H1 (cell line): Measurements from ENCODE around the gene PRMT3. TPM values are rescaled to one million over a fixed set of nuclear protein-coding genes. Genes with fewer than 3 reads are reported as not detected.

ENCODE experiments used
- CTCF ChIA-PET: fragments of 300-600 bp; sonication (Branson Sonifier 250); formaldehyde crosslinking; loops from one replicate; lab custom pipeline; 2021; ENCODE audit not compliant: partially characterized antibody; lab: Charles Lee
- POLR2A ChIA-PET: fragments of 300-600 bp; sonication (Branson Sonifier 250); formaldehyde crosslinking; loops from one replicate; lab custom pipeline; 2021; ENCODE audit warnings: inconsistent platforms; ENCODE audit not compliant: partially characterized antibody; lab: Charles Lee
- DNase-seq, 2 experiments: peaks; one replicate each; pipeline versions ENCODE4 v3.0.0 to v3.0.0-alpha.2; 2010 to 2022; ENCODE audit warnings: low spot score in 2 of 2, low read depth in 1 of 2, mixed read lengths in 1 of 2
- FAIRE-seq: peaks from 2 replicates; lab custom pipeline; 2011; peaks lifted over from hg19 to GRCh38; lab: Jason Lieb, UNC
- H2AFZ ChIP-seq: 2 replicates; pipeline ENCODE4 v1.8.1; 2012; ENCODE audit warnings: low read length, inconsistent platforms
- H2AK5ac ChIP-seq: 2 replicates; pipeline ENCODE4 v1.6.1; 2013; ENCODE audit warnings: low read depth, low read length
- H2BK120ac ChIP-seq: replicated peaks from 2 replicates; pipeline ENCODE3; 2013; ENCODE audit warnings: low read depth, low read length, inconsistent platforms
- H2BK12ac ChIP-seq: 2 replicates; pipeline ENCODE4 v1.6.1; 2013; ENCODE audit warnings: low read depth, low read length
- H2BK15ac ChIP-seq: 2 replicates; pipeline ENCODE4 v1.6.1; 2013; ENCODE audit warnings: low read length
- H2BK20ac ChIP-seq: 2 replicates; pipeline ENCODE4 v1.6.1; 2013; ENCODE audit warnings: low read length
- H2BK5ac ChIP-seq: 2 replicates; pipeline ENCODE4 v1.6.1; 2013; ENCODE audit warnings: low read depth, low read length
- H3K14ac ChIP-seq: 2 replicates; pipeline ENCODE4 v1.6.1; 2013; ENCODE audit warnings: inconsistent platforms; ENCODE audit not compliant: insufficient read length
- H3K18ac ChIP-seq: 2 replicates; pipeline ENCODE4 v1.6.1; 2013; ENCODE audit warnings: low read length; ENCODE audit errors: extremely low read depth
- H3K23ac ChIP-seq: 2 replicates; pipeline ENCODE4 v1.6.1; 2013; ENCODE audit warnings: inconsistent platforms; ENCODE audit not compliant: insufficient read length
- H3K23me2 ChIP-seq: 2 replicates; pipeline ENCODE4 v1.6.1; 2013; ENCODE audit warnings: low read depth, low read length
- H3K27ac ChIP-seq: 2 replicates; pipeline ENCODE4 v1.6.1; 2011; ENCODE audit warnings: low read depth, low read length, inconsistent platforms
- H3K27me3 ChIP-seq, 4 experiments: replicated peaks in 1 of 4; 1 replicate in 1 of 4; 2 replicates in 3 of 4; pipeline versions ENCODE4 v1.6.1 to v1.8.1; 2011 to 2013; ENCODE audit warnings: low read length in 3 of 4, mild to moderate bottlenecking in 3 of 4, inconsistent platforms in 2 of 4, mixed read lengths in 2 of 4, moderate library complexity in 1 of 4; ENCODE audit not compliant: control insufficient read depth in 3 of 4, insufficient read depth in 3 of 4; ENCODE audit errors: extremely low read depth in 1 of 4
- H3K36me3 ChIP-seq, 4 experiments: 2 replicates each; pipeline versions ENCODE4 v1.6.1 to v1.8.1; 2011 to 2013; ENCODE audit warnings: mild to moderate bottlenecking in 4 of 4, low read length in 3 of 4, moderate library complexity in 2 of 4, control low read depth in 1 of 4, inconsistent platforms in 1 of 4; ENCODE audit not compliant: insufficient read depth in 4 of 4, control insufficient read depth in 2 of 4
- H3K4ac ChIP-seq: replicated peaks from 2 replicates; pipeline ENCODE3; 2013; ENCODE audit warnings: low read length, low read depth, mixed read lengths, inconsistent platforms; ENCODE audit not compliant: insufficient read length
- H3K4me1 ChIP-seq, 4 experiments: replicated peaks in 1 of 4; 1 replicate in 1 of 4; 2 replicates in 3 of 4; pipeline versions ENCODE4 v1.6.1 to v1.8.1; 2011 to 2013; ENCODE audit warnings: low read length in 3 of 4, inconsistent platforms in 2 of 4, mixed read lengths in 1 of 4; ENCODE audit not compliant: insufficient read depth in 4 of 4, control insufficient read depth in 3 of 4
- H3K4me2 ChIP-seq, 2 experiments: 2 replicates each; pipeline versions ENCODE4 v1.6.1 to v1.8.1; 2011 to 2013; ENCODE audit warnings: low read depth in 2 of 2, low read length in 2 of 2, control low read depth in 1 of 2, inconsistent platforms in 1 of 2, mild to moderate bottlenecking in 1 of 2; ENCODE audit not compliant: insufficient read depth in 1 of 2
- H3K4me3 ChIP-seq, 4 experiments: fragments of 200-600, 300-600 bp in 1 of 4; sonication (generic), shearing (Covaris generic), sonication (Bioruptor Twin) in 1 of 4; 2 replicates each; pipeline versions ENCODE4 v1.5.1 to v1.8.1; 2011 to 2016; ENCODE audit warnings: low read length in 4 of 4, low read depth in 3 of 4, control low read depth in 2 of 4, inconsistent platforms in 2 of 4, mild to moderate bottlenecking in 2 of 4, mixed read lengths in 1 of 4, moderate library complexity in 1 of 4; ENCODE audit not compliant: insufficient read depth in 2 of 4; ENCODE audit errors: extremely low read depth in 1 of 4
- H3K56ac ChIP-seq: replicated peaks from 2 replicates; pipeline ENCODE3; 2013; ENCODE audit warnings: low read depth, mild to moderate bottlenecking, mixed read lengths, low read length, inconsistent platforms; ENCODE audit not compliant: insufficient read length
- H3K79me1 ChIP-seq: 2 replicates; pipeline ENCODE4 v1.6.1; 2013; ENCODE audit warnings: low read depth, low read length, control low read depth
- H3K79me2 ChIP-seq, 2 experiments: 2 replicates each; pipeline versions ENCODE4 v1.6.1 to v1.8.1; 2012 to 2013; ENCODE audit warnings: low read length in 2 of 2, mild to moderate bottlenecking in 2 of 2, inconsistent platforms in 1 of 2; ENCODE audit not compliant: insufficient read depth in 2 of 2, control insufficient read depth in 1 of 2
- H3K9ac ChIP-seq, 4 experiments: replicated peaks in 1 of 4; 1 replicate in 1 of 4; 2 replicates in 3 of 4; pipeline versions ENCODE4 v1.6.1 to v1.8.1; 2011 to 2013; ENCODE audit warnings: low read depth in 3 of 4, low read length in 3 of 4, control low read depth in 2 of 4, mild to moderate bottlenecking in 2 of 4, moderate library complexity in 2 of 4, inconsistent platforms in 1 of 4; ENCODE audit errors: extremely low read depth in 1 of 4
- H3K9me3 ChIP-seq, 2 experiments: 2 replicates each; pipeline versions ENCODE4 v1.6.1 to v1.8.1; 2012 to 2013; ENCODE audit warnings: mild to moderate bottlenecking in 2 of 2, moderate library complexity in 2 of 2, control low read depth in 1 of 2, inconsistent platforms in 1 of 2, low read depth in 1 of 2, low read length in 1 of 2, mixed read lengths in 1 of 2; ENCODE audit not compliant: insufficient read depth in 2 of 2
- H4K20me1 ChIP-seq, 2 experiments: replicated peaks in 1 of 2; 2 replicates each; pipeline versions ENCODE3 to v1.8.1; 2011 to 2013; ENCODE audit warnings: inconsistent platforms in 2 of 2, low read length in 2 of 2, mild to moderate bottlenecking in 1 of 2; ENCODE audit not compliant: insufficient read depth in 2 of 2, control insufficient read depth in 1 of 2
- H4K5ac ChIP-seq: 2 replicates; pipeline ENCODE4 v1.6.1; 2013; ENCODE audit warnings: low read length, low read depth, mixed read lengths, inconsistent platforms; ENCODE audit not compliant: insufficient read length
- H4K8ac ChIP-seq: 2 replicates; pipeline ENCODE4 v1.8.0; 2013; ENCODE audit warnings: mild to moderate bottlenecking, moderate library complexity, low read length, inconsistent platforms; ENCODE audit not compliant: insufficient read depth; ENCODE audit errors: extremely low read depth
- H4K91ac ChIP-seq: replicated peaks from 2 replicates; pipeline ENCODE3; 2013; ENCODE audit warnings: low read length, mixed read lengths, inconsistent platforms; ENCODE audit not compliant: insufficient read length
- BACH1 ChIP-seq: IDR thresholded peaks from 2 replicates; pipeline ENCODE4 v1.6.1; 2012; ENCODE audit warnings: low read length, improper control_type of control experiment
- TCF12 ChIP-seq: IDR thresholded peaks from 2 replicates; pipeline ENCODE4 v1.6.1; 2011; ENCODE audit warnings: low read depth, mild to moderate bottlenecking, low read length
- polyA plus RNA-seq, 7 experiments: library from polyadenylated mRNA; depleted of rRNA in 3 of 7; stranded (reverse) in 5 of 7; unstranded in 2 of 7; fragments of >200 nt in 5 of 7; fragments of 200-250 nt in 2 of 7; gene quantifications; 1 replicate in 5 of 7; 2 replicates in 1 of 7; 4 replicates in 1 of 7; pipeline versions ENCODE4 v1.2.1 to v1.2.3, GENCODE V29; 2011 to 2013; ENCODE audit warnings: missing spikeins in 2 of 7, mixed read lengths in 2 of 7
- total RNA-seq: library from RNA; stranded (reverse); fragmentation: NEBNext Ultra II Directional; extraction: Animal tissue kit (Norgen Biotek cat#: 25700); gene quantifications from 2 replicates; pipeline ENCODE4 v1.2.1, GENCODE V29; 2021

Gene PRMT3
- total and polyA plus RNA-seq, 2 of the 8 experiments (the other 6 are each of a cell fraction or from before 2014, with no cell fraction given), result 11.2 to 26.5 TPM

DNA sequence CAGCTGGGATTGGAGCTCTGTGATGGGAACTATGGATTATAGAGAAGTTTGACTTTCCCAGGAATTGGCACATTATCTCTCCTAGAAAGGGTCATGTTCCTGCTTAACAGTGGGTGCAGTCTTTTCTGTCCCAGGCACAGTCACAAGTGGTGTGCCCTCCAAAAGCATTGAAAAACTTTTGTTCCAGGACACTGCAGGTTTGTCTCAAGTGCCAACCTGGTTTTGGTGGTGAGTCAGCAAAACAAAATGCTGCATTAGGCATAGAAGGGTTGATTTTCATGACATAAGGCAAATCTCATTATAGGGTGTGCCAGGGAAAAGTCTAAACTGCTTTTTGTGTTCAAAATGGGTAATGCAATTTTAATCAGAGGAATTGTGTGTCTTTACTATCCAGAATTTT lies 19.1 kb upstream of the PRMT3 start:
- H3K14ac ChIP-seq, result no peak overlapping the region
- H4K91ac ChIP-seq, result no peak overlapping the region
- no peak overlapping the region for H3K23ac ChIP-seq
- no peak overlapping the region for H4K5ac ChIP-seq
- peaks cover 0 to 6% (median 4%) of the 10 kb centered on the region in 4 experiments; a peak in 6 of 7 replicates for H3K27me3 ChIP-seq
- 0 out of 2 replicates have a peak, but pooled peaks have one; percentile 12 for TF ChIP-seq BACH1
- no peak for TF ChIP-seq TCF12
- no peak overlapping the region for H3K9ac ChIP-seq
- no peak overlapping the region for H3K27ac ChIP-seq
- H2AK5ac ChIP-seq, result no peak overlapping the region
- no peak overlapping the region for H2BK20ac ChIP-seq
- H4K8ac ChIP-seq, result no peak overlapping the region
- H3K56ac ChIP-seq, result no peak overlapping the region
- H2BK5ac ChIP-seq, result no peak overlapping the region
- no peak overlapping the region for H2BK120ac ChIP-seq
- H3K4me1 ChIP-seq, result peaks cover 2 to 13% (median 7%) of the 10 kb centered on the region in 4 experiments; a peak in 6 of 7 replicates
- ChIA-PET POLR2A (no interaction called here), CTCF (interaction anchor here (1.4 to 7.7 kb wide), 2 partner anchors 14 to 240 kb away, joined by 3 to 49 read pairs; no protein-coding TSS in a partner anchor)
- no peak overlapping the region for H2BK12ac ChIP-seq
- H3K9me3 ChIP-seq, result no peaks in the 10 kb centered on the region
- no peak overlapping the region for H2BK15ac ChIP-seq
- no peaks in the 10 kb centered on the region for H3K79me1 ChIP-seq
- no peak overlapping the region for H3K4me3 ChIP-seq
- H3K23me2 ChIP-seq, result peaks cover 6% of the 10 kb centered on the region; the same call in 1 of the 2 replicates
- H2AFZ ChIP-seq, result no peak overlapping the region
- FAIRE-seq (no peak), DNase-seq (no peak)
- no peak overlapping the region for H3K4ac ChIP-seq
- no peak overlapping the region for H3K18ac ChIP-seq
- no peaks in the 10 kb centered on the region for H3K79me2 ChIP-seq
- H4K20me1 ChIP-seq, result no peaks in the 10 kb centered on the region
- H3K36me3 ChIP-seq, result peaks cover 0 to 3% (median 0%) of the 10 kb centered on the region in 4 experiments; a peak in 1 of 8 replicates
- no peak overlapping the region for H3K4me2 ChIP-seq
